WTC11 (cell line): ENCODE results near the gene DHTKD1. TPM values are rescaled to one million over a fixed set of nuclear protein-coding genes. Genes with fewer than 3 reads are reported as not detected.

ENCODE experiments used
- ATAC-seq: fragments of 200-7000 bp; cut with Tn5 transposase; 2 replicates; pipeline ENCODE4 v1.10.0; 2021; ENCODE audit warnings: mild to moderate bottlenecking, moderate library complexity
- CTCF ChIA-PET: fragments of 300-600 bp; sonication (Branson Sonifier 250); formaldehyde crosslinking; loops from one replicate; lab custom pipeline; 2021; ENCODE audit warnings: antibody characterized with exemption; lab: Charles Lee
- POLR2A ChIA-PET: fragments of 350-600 bp; sonication (Branson Sonifier 250); formaldehyde crosslinking; loops from one replicate; lab custom pipeline; 2021; ENCODE audit warnings: antibody characterized with exemption; lab: Charles Lee
- DNase-seq: peaks from one replicate; pipeline ENCODE4 v3.0.0; 2021; ENCODE audit warnings: low spot score
- H3K27ac Mint-ChIP-seq: 2 replicates; pipeline ENCODE4 v1.8.0; 2021; ENCODE audit warnings: mixed read lengths
- H3K27me3 Mint-ChIP-seq: 2 replicates; pipeline ENCODE4 v1.8.0; 2021; ENCODE audit warnings: low read depth, mild to moderate bottlenecking, moderate library complexity, mixed read lengths
- H3K36me3 Mint-ChIP-seq: 2 replicates; pipeline ENCODE4 v1.8.0; 2021; ENCODE audit warnings: mixed read lengths
- H3K4me1 Mint-ChIP-seq: 2 replicates; pipeline ENCODE4 v1.8.0; 2022; ENCODE audit warnings: mixed read lengths
- H3K4me3 Mint-ChIP-seq: 2 replicates; pipeline ENCODE4 v1.8.0; 2021; ENCODE audit warnings: mild to moderate bottlenecking, moderate library complexity, mixed read lengths
- H3K9me3 Mint-ChIP-seq: 2 replicates; pipeline ENCODE4 v1.8.0; 2021; ENCODE audit warnings: mixed read lengths
- AFF4 ChIP-seq: sonication (generic); formaldehyde crosslinking; IDR thresholded peaks from 2 replicates; pipeline ENCODE4 v1.8.1; 2023; ENCODE audit warnings: mild to moderate bottlenecking, missing genetic modification reagents, borderline replicate concordance
- CBFB ChIP-seq: sonication (generic); formaldehyde crosslinking; IDR thresholded peaks from 2 replicates; pipeline ENCODE4 v1.8.1; 2022; ENCODE audit warnings: mild to moderate bottlenecking, low read depth, missing genetic modification reagents
- GRHL2 ChIP-seq: fragments of 250-450 bp; sonication (Bioruptor Pico); IDR thresholded peaks from 2 replicates; pipeline ENCODE4 v1.8.0; 2022; ENCODE audit warnings: mild to moderate bottlenecking, moderate library complexity; ENCODE audit not compliant: insufficient replicate concordance, severe bottlenecking
- KAT7 ChIP-seq: sonication (generic); formaldehyde crosslinking; IDR thresholded peaks from 2 replicates; pipeline ENCODE4 v1.8.1; 2023; ENCODE audit warnings: missing genetic modification reagents, mild to moderate bottlenecking, borderline replicate concordance
- NFE2L1 ChIP-seq: sonication (generic); formaldehyde crosslinking; IDR thresholded peaks from 2 replicates; pipeline ENCODE4 v1.8.1; 2023; ENCODE audit warnings: missing genetic modification reagents
- NFYB ChIP-seq: sonication (generic); formaldehyde crosslinking; conservative IDR thresholded peaks from 2 replicates; pipeline ENCODE4 v1.8.0; 2022; ENCODE audit warnings: low read depth, missing genetic modification reagents
- NR3C1 ChIP-seq: sonication (generic); formaldehyde crosslinking; conservative IDR thresholded peaks from 2 replicates; pipeline ENCODE4 v1.8.1; 2023; ENCODE audit warnings: low read depth, mild to moderate bottlenecking, missing genetic modification reagents
- PREB ChIP-seq: sonication (generic); formaldehyde crosslinking; IDR thresholded peaks from 2 replicates; pipeline ENCODE4 v1.8.1; 2022; ENCODE audit warnings: mild to moderate bottlenecking, missing genetic modification reagents, moderate library complexity, borderline replicate concordance
- SMAD3 ChIP-seq: sonication (generic); formaldehyde crosslinking; IDR thresholded peaks from 2 replicates; pipeline ENCODE4 v1.8.0; 2022; ENCODE audit warnings: missing genetic modification reagents, mild to moderate bottlenecking, borderline replicate concordance
- TCF7 ChIP-seq: sonication (generic); formaldehyde crosslinking; IDR thresholded peaks from 2 replicates; pipeline ENCODE4 v1.8.0; 2022; ENCODE audit warnings: mild to moderate bottlenecking, low read depth, missing genetic modification reagents, moderate library complexity
- TEAD1 ChIP-seq: sonication (generic); formaldehyde crosslinking; IDR thresholded peaks from 2 replicates; pipeline ENCODE4 v1.8.0; 2022; ENCODE audit warnings: mild to moderate bottlenecking, missing genetic modification reagents
- ZNF121 ChIP-seq: sonication (generic); formaldehyde crosslinking; IDR thresholded peaks from 2 replicates; pipeline ENCODE4 v1.8.0; 2023; ENCODE audit warnings: missing genetic modification reagents
- ZNF281 ChIP-seq: sonication (generic); formaldehyde crosslinking; IDR thresholded peaks from 2 replicates; pipeline ENCODE4 v1.8.0; 2023; ENCODE audit warnings: mild to moderate bottlenecking, missing genetic modification reagents
- ZNF423 ChIP-seq: fragments of 250-450 bp; sonication (Bioruptor Pico); IDR thresholded peaks from 2 replicates; pipeline ENCODE4 v2.1.2; 2022; ENCODE audit warnings: mild to moderate bottlenecking, moderate library complexity
- ZNF671 ChIP-seq: fragments of 250-450 bp; sonication (Bioruptor Pico); IDR thresholded peaks from 2 replicates; pipeline ENCODE4 v1.8.0; 2021; ENCODE audit warnings: mild to moderate bottlenecking
- total RNA-seq: library from RNA; stranded (reverse); gene quantifications from 3 replicates; pipeline ENCODE4 v1.2.3, GENCODE V29; 2021
- TF ChIP-seq, protein P1 (sequence below): fragments of 250-450 bp; sonication (Bioruptor Pico); IDR thresholded peaks from 2 replicates; pipeline ENCODE4 v1.9.0; 2021; ENCODE audit warnings: mild to moderate bottlenecking
- TF ChIP-seq, protein P2 (sequence below): sonication (generic); formaldehyde crosslinking; IDR thresholded peaks from 2 replicates; pipeline ENCODE4 v1.8.1; 2022; ENCODE audit warnings: low read depth, missing genetic modification reagents, borderline replicate concordance
- TF ChIP-seq, protein P3 (sequence below): sonication (generic); formaldehyde crosslinking; IDR thresholded peaks from 2 replicates; pipeline ENCODE4 v1.8.1; 2023; ENCODE audit warnings: mild to moderate bottlenecking, missing genetic modification reagents, moderate library complexity
- TF ChIP-seq, protein P4 (sequence below): sonication (generic); formaldehyde crosslinking; IDR thresholded peaks from 2 replicates; pipeline ENCODE4 v1.8.0; 2022; ENCODE audit warnings: mild to moderate bottlenecking, missing genetic modification reagents

The DHTKD1 gene
- total RNA-seq, 1 experiment from 2014 or later: 57.9 TPM

DNA sequence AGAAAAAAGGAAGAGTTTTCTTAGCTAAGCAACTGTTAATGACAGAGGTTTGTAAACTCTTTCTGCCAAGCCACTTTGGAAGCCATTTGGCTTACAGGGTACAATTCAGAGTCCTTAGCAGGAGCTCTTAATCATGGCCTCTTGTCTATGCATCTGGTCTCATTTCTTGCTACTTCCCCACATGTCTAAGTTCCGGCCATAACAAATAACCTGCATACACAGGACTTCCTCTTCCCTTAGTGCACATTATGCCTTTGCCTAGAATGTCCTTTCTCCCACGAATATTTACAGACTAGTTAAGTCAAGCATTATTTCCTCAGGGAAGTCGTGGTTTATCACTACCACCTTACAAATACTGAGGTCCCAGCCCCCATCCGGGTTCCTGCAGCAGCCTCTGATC is 17.5 kb upstream of the DHTKD1 start (continued):
- TF ChIP-seq, protein P1, sequence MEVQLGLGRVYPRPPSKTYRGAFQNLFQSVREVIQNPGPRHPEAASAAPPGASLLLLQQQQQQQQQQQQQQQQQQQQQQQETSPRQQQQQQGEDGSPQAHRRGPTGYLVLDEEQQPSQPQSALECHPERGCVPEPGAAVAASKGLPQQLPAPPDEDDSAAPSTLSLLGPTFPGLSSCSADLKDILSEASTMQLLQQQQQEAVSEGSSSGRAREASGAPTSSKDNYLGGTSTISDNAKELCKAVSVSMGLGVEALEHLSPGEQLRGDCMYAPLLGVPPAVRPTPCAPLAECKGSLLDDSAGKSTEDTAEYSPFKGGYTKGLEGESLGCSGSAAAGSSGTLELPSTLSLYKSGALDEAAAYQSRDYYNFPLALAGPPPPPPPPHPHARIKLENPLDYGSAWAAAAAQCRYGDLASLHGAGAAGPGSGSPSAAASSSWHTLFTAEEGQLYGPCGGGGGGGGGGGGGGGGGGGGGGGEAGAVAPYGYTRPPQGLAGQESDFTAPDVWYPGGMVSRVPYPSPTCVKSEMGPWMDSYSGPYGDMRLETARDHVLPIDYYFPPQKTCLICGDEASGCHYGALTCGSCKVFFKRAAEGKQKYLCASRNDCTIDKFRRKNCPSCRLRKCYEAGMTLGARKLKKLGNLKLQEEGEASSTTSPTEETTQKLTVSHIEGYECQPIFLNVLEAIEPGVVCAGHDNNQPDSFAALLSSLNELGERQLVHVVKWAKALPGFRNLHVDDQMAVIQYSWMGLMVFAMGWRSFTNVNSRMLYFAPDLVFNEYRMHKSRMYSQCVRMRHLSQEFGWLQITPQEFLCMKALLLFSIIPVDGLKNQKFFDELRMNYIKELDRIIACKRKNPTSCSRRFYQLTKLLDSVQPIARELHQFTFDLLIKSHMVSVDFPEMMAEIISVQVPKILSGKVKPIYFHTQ (CRISPR knock-in tag): no peak
- TF ChIP-seq PREB (CRISPR knock-in tag) (no peak), ZNF281 (no peak), NR3C1 (CRISPR knock-in tag) (no peak), NFYB (CRISPR knock-in tag) (no peak)
- TF ChIP-seq, protein P2, sequence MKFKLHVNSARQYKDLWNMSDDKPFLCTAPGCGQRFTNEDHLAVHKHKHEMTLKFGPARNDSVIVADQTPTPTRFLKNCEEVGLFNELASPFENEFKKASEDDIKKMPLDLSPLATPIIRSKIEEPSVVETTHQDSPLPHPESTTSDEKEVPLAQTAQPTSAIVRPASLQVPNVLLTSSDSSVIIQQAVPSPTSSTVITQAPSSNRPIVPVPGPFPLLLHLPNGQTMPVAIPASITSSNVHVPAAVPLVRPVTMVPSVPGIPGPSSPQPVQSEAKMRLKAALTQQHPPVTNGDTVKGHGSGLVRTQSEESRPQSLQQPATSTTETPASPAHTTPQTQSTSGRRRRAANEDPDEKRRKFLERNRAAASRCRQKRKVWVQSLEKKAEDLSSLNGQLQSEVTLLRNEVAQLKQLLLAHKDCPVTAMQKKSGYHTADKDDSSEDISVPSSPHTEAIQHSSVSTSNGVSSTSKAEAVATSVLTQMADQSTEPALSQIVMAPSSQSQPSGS (CRISPR knock-in tag): no peak

GRCh38 chr10:12055732-12056131 is 13.0 kb upstream of the DHTKD1 start:
- no peaks in the 10 kb centered on the region for H3K36me3 Mint-ChIP-seq
- CTCF ChIA-PET: no interaction called here
- H3K9me3 Mint-ChIP-seq: no peaks in the 10 kb centered on the region
- H3K27ac Mint-ChIP-seq: no peak overlapping the region
- 0 out of 2 replicates have a peak, but pooled peaks cover 2% of the 10 kb centered on the region for H3K4me1 Mint-ChIP-seq
- ATAC-seq (no peak), DNase-seq (no peak)
- H3K4me3 Mint-ChIP-seq: no peak overlapping the region
- POLR2A ChIA-PET: interaction anchor here (0.7 kb wide), 1 partner anchor 14 kb away, joined by 5 read pairs; no protein-coding TSS in a partner anchor
- no peaks in the 10 kb centered on the region; the same call in 1 of the 2 replicates for H3K27me3 Mint-ChIP-seq
- TF ChIP-seq, protein P1 (CRISPR knock-in tag): no peak
- no peak for TF ChIP-seq SMAD3 (CRISPR knock-in tag)
- no peak for TF ChIP-seq TEAD1 (CRISPR knock-in tag)
- TF ChIP-seq NFE2L1 (CRISPR knock-in tag): no peak
- no peak for TF ChIP-seq ZNF671 (CRISPR knock-in tag)
- no peak for TF ChIP-seq ZNF423 (CRISPR knock-in tag)
- no peak for TF ChIP-seq CBFB (CRISPR knock-in tag)
- TF ChIP-seq, protein P3, sequence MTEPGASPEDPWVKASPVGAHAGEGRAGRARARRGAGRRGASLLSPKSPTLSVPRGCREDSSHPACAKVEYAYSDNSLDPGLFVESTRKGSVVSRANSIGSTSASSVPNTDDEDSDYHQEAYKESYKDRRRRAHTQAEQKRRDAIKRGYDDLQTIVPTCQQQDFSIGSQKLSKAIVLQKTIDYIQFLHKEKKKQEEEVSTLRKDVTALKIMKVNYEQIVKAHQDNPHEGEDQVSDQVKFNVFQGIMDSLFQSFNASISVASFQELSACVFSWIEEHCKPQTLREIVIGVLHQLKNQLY (CRISPR knock-in tag): no peak
- TF ChIP-seq KAT7: no peak
- TF ChIP-seq TCF7: no peak
- TF ChIP-seq GRHL2 (CRISPR knock-in tag): no peak
- no peak for TF ChIP-seq AFF4 (CRISPR knock-in tag)
- TF ChIP-seq ZNF121: no peak
- TF ChIP-seq, protein P4, sequence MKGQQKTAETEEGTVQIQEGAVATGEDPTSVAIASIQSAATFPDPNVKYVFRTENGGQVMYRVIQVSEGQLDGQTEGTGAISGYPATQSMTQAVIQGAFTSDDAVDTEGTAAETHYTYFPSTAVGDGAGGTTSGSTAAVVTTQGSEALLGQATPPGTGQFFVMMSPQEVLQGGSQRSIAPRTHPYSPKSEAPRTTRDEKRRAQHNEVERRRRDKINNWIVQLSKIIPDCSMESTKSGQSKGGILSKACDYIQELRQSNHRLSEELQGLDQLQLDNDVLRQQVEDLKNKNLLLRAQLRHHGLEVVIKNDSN (CRISPR knock-in tag): no peak
